BLaER1 (cell line): Measurements from ENCODE around the gene GSX1.
"Not testable (repeated sequence)": the region's sequence is repeated elsewhere in the genome, so short reads cannot be mapped to it uniquely, and the experiment has no call there.

Experiments
- H3K27ac ChIP-seq: shearing (Covaris generic); formaldehyde crosslinking; 2 replicates; pipeline ENCODE4 v1.8.1; 2022
- H3K27me3 ChIP-seq: shearing (Covaris generic); formaldehyde crosslinking; 2 replicates; pipeline ENCODE4 v1.8.1; 2022
- H3K36me3 ChIP-seq: shearing (Covaris generic); formaldehyde crosslinking; 2 replicates; pipeline ENCODE4 v1.8.1; 2022
- H3K4me1 ChIP-seq: shearing (Covaris generic); formaldehyde crosslinking; 2 replicates; pipeline ENCODE4 v1.8.1; 2022
- H3K4me2 ChIP-seq: shearing (Covaris generic); formaldehyde crosslinking; 2 replicates; pipeline ENCODE4 v1.8.1; 2022
- H3K4me3 ChIP-seq: shearing (Covaris generic); formaldehyde crosslinking; 2 replicates; pipeline ENCODE4 v1.8.1; 2022
- H3K9ac ChIP-seq: shearing (Covaris generic); formaldehyde crosslinking; 2 replicates; pipeline ENCODE4 v1.8.1; 2022
- H3K9me3 ChIP-seq: shearing (Covaris generic); formaldehyde crosslinking; 2 replicates; pipeline ENCODE4 v1.8.1; 2022
- H4K20me1 ChIP-seq: shearing (Covaris generic); formaldehyde crosslinking; 2 replicates; pipeline ENCODE4 v1.8.1; 2022
- Cebpa-rat ChIP-seq: shearing (Covaris generic); IDR thresholded peaks from 2 replicates; pipeline ENCODE4 v1.8.1; 2022

The GSX1 gene

DNA sequence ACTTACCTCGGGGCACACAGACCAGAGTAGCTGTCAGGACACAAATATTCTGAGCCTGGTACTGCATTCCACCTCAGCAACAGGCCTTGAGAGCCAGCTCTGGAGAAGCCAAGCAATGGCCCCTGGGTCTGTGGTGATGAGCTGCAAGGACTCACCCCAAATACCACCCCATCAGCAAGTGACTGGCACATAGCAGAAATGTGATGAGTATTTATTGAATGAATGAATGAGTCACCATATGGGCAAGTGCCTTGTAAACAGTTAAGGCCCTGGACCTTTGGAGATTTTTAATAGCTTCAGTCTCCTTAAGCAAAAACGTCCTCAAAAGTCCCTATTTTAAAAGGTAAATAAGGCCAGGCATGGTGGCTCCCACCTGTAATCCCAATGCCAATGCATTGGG, 18.2 kb downstream of the GSX1 start:
- Histone ChIP-seq H3K27me3 (no peaks in the 10 kb centered on the region), H3K36me3 (no peaks in the 10 kb centered on the region), H3K27ac (no peak overlapping the region), H4K20me1 (no peaks in the 10 kb centered on the region), H3K4me1 (no peaks in the 10 kb centered on the region), H3K4me2 (no peak overlapping the region), H3K9me3 (no peaks in the 10 kb centered on the region), H3K9ac (no peak overlapping the region), H3K4me3 (no peak overlapping the region)
- no peak for TF ChIP-seq Cebpa-rat

DNA sequence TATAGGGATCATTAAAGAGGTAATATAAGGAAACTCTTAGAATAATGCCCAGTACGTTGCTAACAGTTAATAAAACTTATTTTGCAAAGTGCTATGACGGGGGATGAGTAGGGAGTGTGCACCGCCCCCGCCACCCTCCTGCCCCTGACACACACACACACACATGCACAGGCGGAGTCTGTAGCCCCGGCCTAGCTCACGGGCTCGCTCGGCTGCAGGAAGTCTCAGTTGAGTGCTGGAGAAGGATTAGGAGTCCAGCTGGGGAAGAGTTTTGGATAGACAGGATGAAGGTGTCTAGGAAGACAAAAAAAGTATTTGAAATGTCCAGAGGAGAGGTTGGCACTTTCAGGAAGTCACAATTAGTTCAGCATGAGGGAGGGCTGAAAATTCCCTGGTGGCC, 21.5 kb downstream of the GSX1 start:
- TF ChIP-seq Cebpa-rat: no peak
- Histone ChIP-seq H4K20me1 (no peaks in the 10 kb centered on the region; the same call in 1 of the 2 replicates), H3K9ac (no peak overlapping the region), H3K4me1 (no peaks in the 10 kb centered on the region), H3K4me2 (no peak overlapping the region), H3K27me3 (peaks cover 7% of the 10 kb centered on the region), H3K27ac (no peak overlapping the region), H3K4me3 (no peak overlapping the region), H3K9me3 (no peaks in the 10 kb centered on the region), H3K36me3 (no peaks in the 10 kb centered on the region)

DNA sequence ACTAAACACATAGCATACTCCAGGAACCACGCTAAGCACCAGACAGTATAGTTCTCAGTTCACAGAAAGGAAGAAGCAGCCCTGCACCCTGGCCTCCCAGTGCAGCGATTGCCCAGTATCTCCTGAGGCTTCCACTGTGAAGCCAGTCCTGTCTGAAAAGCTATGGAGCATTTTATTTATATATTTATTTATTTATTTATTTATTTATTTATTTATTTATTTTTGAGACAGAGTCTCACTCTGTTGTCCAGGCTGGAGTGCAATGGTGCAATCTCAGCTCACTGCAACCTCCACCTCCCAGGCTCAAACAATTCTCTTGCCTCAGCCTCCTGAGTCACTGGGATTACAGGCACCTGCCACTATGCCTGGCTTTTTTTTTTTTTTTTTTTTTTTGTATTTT, 25.5 kb downstream of the GSX1 start:
- H3K9me3 ChIP-seq, H3K4me2 ChIP-seq, H3K36me3 ChIP-seq, H3K27ac ChIP-seq, H3K4me3 ChIP-seq, H3K4me1 ChIP-seq, H3K9ac ChIP-seq: not testable (repeated sequence)
- H4K20me1 ChIP-seq: peaks cover 32% of the 10 kb centered on the region; the same call in 1 of the 2 replicates
- peaks cover 48% of the 10 kb centered on the region for H3K27me3 ChIP-seq

- H3K4me3 ChIP-seq: no peak overlapping the region
- H3K27ac ChIP-seq: no peak overlapping the region
- no peak for TF ChIP-seq Cebpa-rat
Observed at GRCh38 chr13:27820524-27821482, 28.5 kb downstream of the GSX1 start.

GRCh38 chr13:27821566-27821965, 29.3 kb downstream of the GSX1 start:
- Histone ChIP-seq H3K4me1 (no peaks in the 10 kb centered on the region), H3K27me3 (peaks cover 84% of the 10 kb centered on the region), H3K36me3 (no peaks in the 10 kb centered on the region), H3K9ac (no peak overlapping the region), H3K9me3 (no peaks in the 10 kb centered on the region), H4K20me1 (peaks cover 52% of the 10 kb centered on the region; the same call in 1 of the 2 replicates), H3K4me3 (no peak overlapping the region), H3K4me2 (no peak overlapping the region), H3K27ac (no peak overlapping the region)
- TF ChIP-seq Cebpa-rat: no peak

More at GRCh38 chr13:27820524-27821482, 28.5 kb downstream of the GSX1 start:
- Histone ChIP-seq H3K36me3 (no peaks in the 10 kb centered on the region), H3K27me3 (peaks cover 77% of the 10 kb centered on the region), H3K9me3 (no peaks in the 10 kb centered on the region), H3K9ac (no peak overlapping the region), H4K20me1 (peaks cover 52% of the 10 kb centered on the region; the same call in 1 of the 2 replicates), H3K4me1 (no peaks in the 10 kb centered on the region), H3K4me2 (no peak overlapping the region)

- no peak for TF ChIP-seq Cebpa-rat
- H3K9me3 ChIP-seq: no peaks in the 10 kb centered on the region
- H3K27ac ChIP-seq: no peak overlapping the region
- no peaks in the 10 kb centered on the region for H3K36me3 ChIP-seq
- peaks cover 84% of the 10 kb centered on the region for H3K27me3 ChIP-seq
- H3K9ac ChIP-seq: no peak overlapping the region
- H3K4me3 ChIP-seq: no peak overlapping the region
- H3K4me1 ChIP-seq: no peaks in the 10 kb centered on the region
- H4K20me1 ChIP-seq: peaks cover 52% of the 10 kb centered on the region; the same call in 1 of the 2 replicates
- H3K4me2 ChIP-seq: no peak overlapping the region
Observed at GRCh38 chr13:27822258-27822872, 30.1 kb downstream of the GSX1 start.

DNA sequence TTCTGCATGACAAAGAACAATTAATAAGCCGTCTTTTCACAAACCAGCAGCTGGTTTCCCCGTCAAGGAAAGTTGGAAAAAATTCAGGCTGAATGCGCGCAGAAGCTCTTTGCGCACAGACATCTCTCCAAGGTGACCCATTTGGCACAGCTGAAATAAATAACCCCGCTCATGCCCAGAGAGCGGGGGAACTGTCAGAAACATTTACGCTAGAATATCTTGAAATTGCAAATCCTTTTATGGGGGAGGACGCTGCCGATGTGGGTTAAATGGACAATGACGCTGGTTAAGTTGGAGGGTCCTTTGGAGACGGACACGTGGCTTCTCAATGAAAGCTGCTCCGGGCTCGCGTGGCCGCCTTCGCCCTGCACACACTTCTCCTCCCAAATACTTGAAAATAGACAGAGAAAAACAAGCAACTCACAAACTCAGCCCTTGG, 30.6 kb downstream of the GSX1 start:
- Histone ChIP-seq H3K27ac (no peak overlapping the region), H3K4me1 (no peaks in the 10 kb centered on the region), H3K27me3 (peaks cover 84% of the 10 kb centered on the region)

GRCh38 chr13:27824121-27824520, 31.8 kb downstream of the GSX1 start:
- H3K36me3 ChIP-seq: no peaks in the 10 kb centered on the region
- H3K4me1 ChIP-seq: no peaks in the 10 kb centered on the region
- H3K9me3 ChIP-seq: no peaks in the 10 kb centered on the region
- no peak overlapping the region for H3K4me2 ChIP-seq
- TF ChIP-seq Cebpa-rat: no peak
- no peak overlapping the region for H3K27ac ChIP-seq
- peaks cover 74% of the 10 kb centered on the region for H3K27me3 ChIP-seq
- H4K20me1 ChIP-seq: peaks cover 52% of the 10 kb centered on the region; the same call in 1 of the 2 replicates
- H3K4me3 ChIP-seq: no peak overlapping the region
- no peak overlapping the region for H3K9ac ChIP-seq

More for the DNA sequence above, 30.6 kb downstream of the GSX1 start:
- H3K4me3 ChIP-seq: no peak overlapping the region
- H3K36me3 ChIP-seq: no peaks in the 10 kb centered on the region
- H3K9ac ChIP-seq: no peak overlapping the region
- no peak for TF ChIP-seq Cebpa-rat
- H3K4me2 ChIP-seq: no peak overlapping the region
- H3K9me3 ChIP-seq: no peaks in the 10 kb centered on the region
- peaks cover 52% of the 10 kb centered on the region; the same call in 1 of the 2 replicates for H4K20me1 ChIP-seq

GRCh38 chr13:27825072-27825471, 32.8 kb downstream of the GSX1 start:
- Histone ChIP-seq H4K20me1 (peaks cover 44% of the 10 kb centered on the region; the same call in 1 of the 2 replicates), H3K9ac (no peak overlapping the region), H3K4me2 (no peak overlapping the region), H3K9me3 (no peaks in the 10 kb centered on the region), H3K36me3 (no peaks in the 10 kb centered on the region), H3K4me3 (no peak overlapping the region), H3K27me3 (peaks cover 69% of the 10 kb centered on the region), H3K4me1 (no peaks in the 10 kb centered on the region), H3K27ac (no peak overlapping the region)
- no peak for TF ChIP-seq Cebpa-rat
